Astrocyte (in vitro differentiated cells and primary cell): ENCODE data around the gene IL19.
A peak's percentile ranks its signal among the peaks of the same experiment; 100 is the strongest.

ENCODE experiments used
- EZH2 ChIP-seq: IDR thresholded peaks from 2 replicates; pipeline ENCODE4 v1.6.1; 2012; ENCODE audit warnings: mild to moderate bottlenecking, low read length, inconsistent platforms; ENCODE audit not compliant: insufficient read depth
- TF ChIP-seq, protein P1 (sequence below): IDR thresholded peaks from 2 replicates; pipeline ENCODE4 v1.5.1; 2011; ENCODE audit warnings: low read depth, mild to moderate bottlenecking, inconsistent platforms, low read length, moderate library complexity; ENCODE audit not compliant: insufficient read depth

DNA sequence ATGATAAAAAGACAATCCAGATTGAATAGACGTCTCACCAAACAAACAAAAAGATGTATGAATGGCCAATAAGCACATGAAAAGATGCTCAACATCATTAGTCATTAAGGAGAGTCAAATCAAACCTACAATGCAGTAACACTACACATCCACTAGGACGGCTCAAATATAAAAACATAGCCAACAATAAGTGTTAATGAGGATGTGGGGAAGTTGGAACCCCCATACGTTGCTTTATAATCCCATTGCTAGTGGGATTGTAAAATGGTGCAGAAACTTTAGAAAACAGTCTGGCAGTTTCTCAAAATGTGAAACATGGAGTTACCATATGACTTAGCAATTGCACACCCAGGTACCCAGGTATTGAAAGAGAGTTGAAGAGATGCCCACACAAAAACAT, 112.0 kb downstream of the IL19 start:
- TF ChIP-seq, protein P1, sequence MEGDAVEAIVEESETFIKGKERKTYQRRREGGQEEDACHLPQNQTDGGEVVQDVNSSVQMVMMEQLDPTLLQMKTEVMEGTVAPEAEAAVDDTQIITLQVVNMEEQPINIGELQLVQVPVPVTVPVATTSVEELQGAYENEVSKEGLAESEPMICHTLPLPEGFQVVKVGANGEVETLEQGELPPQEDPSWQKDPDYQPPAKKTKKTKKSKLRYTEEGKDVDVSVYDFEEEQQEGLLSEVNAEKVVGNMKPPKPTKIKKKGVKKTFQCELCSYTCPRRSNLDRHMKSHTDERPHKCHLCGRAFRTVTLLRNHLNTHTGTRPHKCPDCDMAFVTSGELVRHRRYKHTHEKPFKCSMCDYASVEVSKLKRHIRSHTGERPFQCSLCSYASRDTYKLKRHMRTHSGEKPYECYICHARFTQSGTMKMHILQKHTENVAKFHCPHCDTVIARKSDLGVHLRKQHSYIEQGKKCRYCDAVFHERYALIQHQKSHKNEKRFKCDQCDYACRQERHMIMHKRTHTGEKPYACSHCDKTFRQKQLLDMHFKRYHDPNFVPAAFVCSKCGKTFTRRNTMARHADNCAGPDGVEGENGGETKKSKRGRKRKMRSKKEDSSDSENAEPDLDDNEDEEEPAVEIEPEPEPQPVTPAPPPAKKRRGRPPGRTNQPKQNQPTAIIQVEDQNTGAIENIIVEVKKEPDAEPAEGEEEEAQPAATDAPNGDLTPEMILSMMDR, result peak; percentile 8
- TF ChIP-seq EZH2, result no peak
